ENCODE data around the gene CELF5.
"Not testable (repeated sequence)": the region's sequence is repeated elsewhere in the genome, so short reads cannot be mapped to it uniquely, and the experiment has no call there.

DNA sequence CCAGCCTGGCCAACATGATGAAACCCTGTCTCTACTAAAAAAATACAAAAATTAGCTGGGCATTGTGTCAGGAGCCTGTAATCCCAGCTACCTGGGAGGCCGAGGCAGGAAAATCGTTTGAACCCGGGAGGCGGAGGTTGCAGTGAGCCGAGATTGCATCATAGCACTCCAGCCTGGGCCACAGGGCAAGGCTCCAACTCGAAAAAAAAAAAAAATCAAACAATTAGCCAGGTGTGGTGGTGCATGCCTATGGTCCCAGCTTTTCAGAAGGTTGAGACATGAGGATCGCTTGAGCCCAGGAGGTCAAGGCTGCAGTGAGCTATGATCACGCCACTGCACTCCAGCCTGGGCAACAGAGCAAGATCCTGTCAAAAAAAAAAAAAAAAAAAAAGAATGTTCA lies 76.1 kb downstream of the CELF5 start:
- not testable (repeated sequence) for TF ChIP-seq CTCF (IDR thresholded peaks at IDR 0.05); ZFX (IDR thresholded peaks at IDR 0.05; ENCODE audit: borderline replicate concordance)

All from 22Rv1 (cell line).